Neural cell (in vitro differentiated cells): Measurements from ENCODE around the gene CRTC1. TPM values are rescaled to one million over a fixed set of nuclear protein-coding genes. Genes with fewer than 3 reads are reported as not detected.

ENCODE experiments used
- H2AFZ ChIP-seq: fragments of 200-600, 300-800 bp; sonication (generic), shearing (Covaris generic); 2 replicates; pipeline ENCODE4 v1.6.0; 2014; ENCODE audit warnings: low read depth, mild to moderate bottlenecking, antibody characterized with exemption, low read length, moderate library complexity
- H3F3A ChIP-seq: fragments of 200-600 bp; shearing (Covaris generic); 2 replicates; pipeline ENCODE4 v1.6.1; 2016; ENCODE audit warnings: mild to moderate bottlenecking, moderate library complexity, mixed read lengths, antibody characterized with exemption, low read length; ENCODE audit not compliant: insufficient read depth, poor library complexity, severe bottlenecking
- H3K27ac ChIP-seq: fragments of 200-600, 300-800 bp; sonication (generic), shearing (Covaris generic); 2 replicates; pipeline ENCODE4 v1.5.1; 2014; ENCODE audit warnings: mild to moderate bottlenecking, low read length, moderate library complexity
- H3K27me3 ChIP-seq: fragments of 300-800, 200-600 bp; sonication (generic), shearing (Covaris generic); 2 replicates; pipeline ENCODE4 v1.6.0; 2014; ENCODE audit warnings: mild to moderate bottlenecking, low read depth, low read length, moderate library complexity; ENCODE audit not compliant: insufficient read depth
- H3K36me3 ChIP-seq: fragments of 300-800, 200-600 bp; sonication (generic), shearing (Covaris generic); 2 replicates; pipeline ENCODE4 v1.5.1; 2014; ENCODE audit warnings: mild to moderate bottlenecking, antibody characterized with exemption, low read length, moderate library complexity; ENCODE audit not compliant: insufficient read depth
- H3K4me2 ChIP-seq: fragments of 300-800, 200-600 bp; sonication (generic), shearing (Covaris generic); 2 replicates; pipeline ENCODE4 v1.6.0; 2014; ENCODE audit warnings: mild to moderate bottlenecking, low read length
- H3K4me3 ChIP-seq: fragments of 300-800, 200-600 bp; sonication (generic), shearing (Covaris generic); 2 replicates; pipeline ENCODE4 v1.5.1; 2014; ENCODE audit warnings: mild to moderate bottlenecking, low read length, moderate library complexity
- H3K79me2 ChIP-seq: fragments of 200-600 bp; shearing (Covaris generic); replicated peaks from 2 replicates; pipeline ENCODE4 v1.6.0; 2014; ENCODE audit warnings: mild to moderate bottlenecking, low read length, moderate library complexity; ENCODE audit not compliant: insufficient read depth
- H3K9ac ChIP-seq: fragments of 300-800, 200-600 bp; sonication (generic), shearing (Covaris generic); 2 replicates; pipeline ENCODE4 v1.6.1; 2016; ENCODE audit warnings: mild to moderate bottlenecking, low read length, mixed read lengths
- H3K9me2 ChIP-seq: fragments of 200-600 bp; shearing (Covaris generic); 2 replicates; pipeline ENCODE4 v1.6.1; 2016; ENCODE audit warnings: mild to moderate bottlenecking, low read length, mixed read lengths; ENCODE audit not compliant: insufficient read depth
- H3K9me3 ChIP-seq: fragments of 200-600, 300-800 bp; sonication (generic), shearing (Covaris generic); 2 replicates; pipeline ENCODE4 v1.6.1; 2016; ENCODE audit warnings: mild to moderate bottlenecking, mixed run types, low read length, moderate library complexity, mixed read lengths
- H4K20me1 ChIP-seq: fragments of 200-600 bp; shearing (Covaris generic); 2 replicates; pipeline ENCODE4 v1.6.1; 2016; ENCODE audit warnings: mild to moderate bottlenecking, mixed run types; ENCODE audit not compliant: insufficient read depth
- EP300 ChIP-seq: fragments of 450-650 bp; conservative IDR thresholded peaks from 2 replicates; pipeline ENCODE4 v1.6.1; 2014; ENCODE audit warnings: antibody characterized with exemption, mild to moderate bottlenecking, moderate library complexity; ENCODE audit not compliant: poor library complexity, severe bottlenecking
- EZH2 ChIP-seq: fragments of 200-600, 300-800 bp; shearing (Covaris generic), sonication (generic); IDR thresholded peaks from 2 replicates; pipeline ENCODE4 v1.6.1; 2014; ENCODE audit warnings: antibody characterized with exemption, low read length, borderline replicate concordance, mild to moderate bottlenecking; ENCODE audit not compliant: insufficient read depth, poor library complexity, severe bottlenecking
- MXI1 ChIP-seq: fragments of 450-650 bp; conservative IDR thresholded peaks from 2 replicates; pipeline ENCODE4 v1.6.1; 2014; ENCODE audit warnings: antibody characterized with exemption, mild to moderate bottlenecking; ENCODE audit not compliant: poor library complexity, severe bottlenecking
- POLR2AphosphoS5 ChIP-seq: IDR thresholded peaks from 2 replicates; pipeline ENCODE4 v1.6.1; 2012
- RAD21 ChIP-seq: fragments of 450-650 bp; conservative IDR thresholded peaks from 2 replicates; pipeline ENCODE4 v1.6.1; 2014; ENCODE audit warnings: antibody characterized with exemption, mild to moderate bottlenecking, moderate library complexity
- SMC3 ChIP-seq: fragments of 450-650 bp; conservative IDR thresholded peaks from 2 replicates; pipeline ENCODE4 v1.6.1; 2014; ENCODE audit warnings: antibody characterized with exemption, mild to moderate bottlenecking, moderate library complexity; ENCODE audit not compliant: poor library complexity
- TAF1 ChIP-seq: IDR thresholded peaks from 2 replicates; pipeline ENCODE4 v1.6.1; 2012; ENCODE audit warnings: low read depth
- polyA plus RNA-seq: library from polyadenylated mRNA; depleted of rRNA; stranded (reverse); fragments of >200 nt; gene quantifications from 2 replicates; pipeline ENCODE4 v1.2.3, GENCODE V29; 2014
- TF ChIP-seq, protein P1 (sequence below): IDR thresholded peaks from 2 replicates; pipeline ENCODE4 v1.6.1; 2012; ENCODE audit warnings: borderline replicate concordance
- TF ChIP-seq, protein P2 (sequence below): fragments of 450-650 bp; IDR thresholded peaks from 2 replicates; pipeline ENCODE4 v1.5.1; 2014; ENCODE audit warnings: antibody characterized with exemption, mild to moderate bottlenecking, moderate library complexity; ENCODE audit not compliant: poor library complexity, severe bottlenecking

The CRTC1 gene
- polyA plus RNA-seq, 1 donor from 2014 or later, result 10.4 TPM

DNA sequence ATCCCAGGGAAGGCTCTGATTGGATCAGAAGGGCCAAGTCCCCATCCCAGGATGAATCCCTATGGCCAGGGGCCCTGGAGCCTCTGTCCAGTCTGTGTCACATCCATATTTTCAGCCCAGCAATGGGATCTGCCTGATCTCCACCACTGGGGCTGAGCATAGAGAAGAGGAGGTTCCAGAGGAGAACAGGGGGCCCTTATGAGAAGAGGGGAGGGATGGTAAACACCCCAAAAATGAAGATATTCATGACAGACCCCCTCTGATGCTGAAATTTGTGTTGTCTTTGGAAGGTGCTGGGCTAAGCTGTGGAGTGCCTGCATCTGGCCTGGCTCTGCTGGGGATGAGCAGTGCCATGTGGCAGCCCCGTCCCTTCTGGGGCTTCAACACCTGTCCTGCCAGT lies 32.2 kb upstream of the CRTC1 start (continued):
- TF ChIP-seq EZH2 (no peak), EP300 (no peak)

DNA sequence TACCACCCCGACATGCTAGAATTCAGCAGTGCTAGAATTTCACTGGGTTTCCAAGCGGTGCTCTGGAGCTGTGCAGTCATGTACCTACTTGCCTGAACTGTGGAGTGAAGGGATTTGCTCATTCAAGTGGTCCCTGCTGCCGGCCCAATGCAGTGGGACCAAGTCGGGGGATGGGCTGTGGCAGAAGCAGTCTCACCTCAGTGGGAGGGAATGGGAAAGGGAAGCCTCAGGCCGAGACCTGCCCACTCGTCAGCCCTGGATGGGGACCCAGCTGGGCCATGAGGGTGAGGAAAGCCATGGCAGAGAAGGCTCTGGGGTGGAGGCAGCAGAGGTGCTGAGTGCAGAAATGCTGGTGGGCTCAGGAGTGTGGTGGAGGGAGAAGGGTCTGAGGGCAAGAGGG lies 31.7 kb upstream of the CRTC1 start:
- Histone ChIP-seq H3K9ac (no peak overlapping the region), H3K27me3 (no peaks in the 10 kb centered on the region), H3K36me3 (no peaks in the 10 kb centered on the region), H3K79me2 (no peaks in the 10 kb centered on the region), H2AFZ (no peak overlapping the region), H3K4me2 (no peak overlapping the region), H3K4me3 (no peak overlapping the region), H4K20me1 (no peaks in the 10 kb centered on the region), H3K27ac (no peak overlapping the region), H3K9me3 (no peaks in the 10 kb centered on the region), H3K9me2 (no peaks in the 10 kb centered on the region), H3F3A (no peaks in the 10 kb centered on the region)
- TF ChIP-seq MXI1 (no peak), POLR2AphosphoS5 (no peak), SMC3 (no peak), RAD21 (no peak)
- TF ChIP-seq, protein P1, sequence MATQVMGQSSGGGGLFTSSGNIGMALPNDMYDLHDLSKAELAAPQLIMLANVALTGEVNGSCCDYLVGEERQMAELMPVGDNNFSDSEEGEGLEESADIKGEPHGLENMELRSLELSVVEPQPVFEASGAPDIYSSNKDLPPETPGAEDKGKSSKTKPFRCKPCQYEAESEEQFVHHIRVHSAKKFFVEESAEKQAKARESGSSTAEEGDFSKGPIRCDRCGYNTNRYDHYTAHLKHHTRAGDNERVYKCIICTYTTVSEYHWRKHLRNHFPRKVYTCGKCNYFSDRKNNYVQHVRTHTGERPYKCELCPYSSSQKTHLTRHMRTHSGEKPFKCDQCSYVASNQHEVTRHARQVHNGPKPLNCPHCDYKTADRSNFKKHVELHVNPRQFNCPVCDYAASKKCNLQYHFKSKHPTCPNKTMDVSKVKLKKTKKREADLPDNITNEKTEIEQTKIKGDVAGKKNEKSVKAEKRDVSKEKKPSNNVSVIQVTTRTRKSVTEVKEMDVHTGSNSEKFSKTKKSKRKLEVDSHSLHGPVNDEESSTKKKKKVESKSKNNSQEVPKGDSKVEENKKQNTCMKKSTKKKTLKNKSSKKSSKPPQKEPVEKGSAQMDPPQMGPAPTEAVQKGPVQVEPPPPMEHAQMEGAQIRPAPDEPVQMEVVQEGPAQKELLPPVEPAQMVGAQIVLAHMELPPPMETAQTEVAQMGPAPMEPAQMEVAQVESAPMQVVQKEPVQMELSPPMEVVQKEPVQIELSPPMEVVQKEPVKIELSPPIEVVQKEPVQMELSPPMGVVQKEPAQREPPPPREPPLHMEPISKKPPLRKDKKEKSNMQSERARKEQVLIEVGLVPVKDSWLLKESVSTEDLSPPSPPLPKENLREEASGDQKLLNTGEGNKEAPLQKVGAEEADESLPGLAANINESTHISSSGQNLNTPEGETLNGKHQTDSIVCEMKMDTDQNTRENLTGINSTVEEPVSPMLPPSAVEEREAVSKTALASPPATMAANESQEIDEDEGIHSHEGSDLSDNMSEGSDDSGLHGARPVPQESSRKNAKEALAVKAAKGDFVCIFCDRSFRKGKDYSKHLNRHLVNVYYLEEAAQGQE, result no peak
- TF ChIP-seq, protein P2, sequence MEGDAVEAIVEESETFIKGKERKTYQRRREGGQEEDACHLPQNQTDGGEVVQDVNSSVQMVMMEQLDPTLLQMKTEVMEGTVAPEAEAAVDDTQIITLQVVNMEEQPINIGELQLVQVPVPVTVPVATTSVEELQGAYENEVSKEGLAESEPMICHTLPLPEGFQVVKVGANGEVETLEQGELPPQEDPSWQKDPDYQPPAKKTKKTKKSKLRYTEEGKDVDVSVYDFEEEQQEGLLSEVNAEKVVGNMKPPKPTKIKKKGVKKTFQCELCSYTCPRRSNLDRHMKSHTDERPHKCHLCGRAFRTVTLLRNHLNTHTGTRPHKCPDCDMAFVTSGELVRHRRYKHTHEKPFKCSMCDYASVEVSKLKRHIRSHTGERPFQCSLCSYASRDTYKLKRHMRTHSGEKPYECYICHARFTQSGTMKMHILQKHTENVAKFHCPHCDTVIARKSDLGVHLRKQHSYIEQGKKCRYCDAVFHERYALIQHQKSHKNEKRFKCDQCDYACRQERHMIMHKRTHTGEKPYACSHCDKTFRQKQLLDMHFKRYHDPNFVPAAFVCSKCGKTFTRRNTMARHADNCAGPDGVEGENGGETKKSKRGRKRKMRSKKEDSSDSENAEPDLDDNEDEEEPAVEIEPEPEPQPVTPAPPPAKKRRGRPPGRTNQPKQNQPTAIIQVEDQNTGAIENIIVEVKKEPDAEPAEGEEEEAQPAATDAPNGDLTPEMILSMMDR, result no peak

DNA sequence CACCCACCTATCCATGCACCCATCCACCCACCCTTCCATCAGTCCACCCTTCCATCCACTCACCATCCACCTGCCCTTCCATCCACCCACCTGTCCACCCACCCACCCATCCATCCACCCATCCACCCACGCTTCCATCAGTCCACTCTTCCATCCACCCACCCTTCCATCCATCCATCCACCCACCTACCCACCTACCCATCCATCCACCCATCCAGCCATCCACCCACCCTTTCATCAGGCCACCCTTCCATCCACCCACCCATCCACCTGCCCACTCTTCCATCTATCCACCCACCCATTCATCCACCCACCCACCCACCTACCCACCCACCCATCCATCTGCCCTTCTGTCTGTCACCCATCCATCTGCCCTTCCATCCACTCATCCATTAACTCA lies 29.6 kb upstream of the CRTC1 start:
- no peak overlapping the region for H3K4me2 ChIP-seq
- no peak overlapping the region for H3K9ac ChIP-seq
- H3K79me2 ChIP-seq, result peaks cover 4% of the 10 kb centered on the region
- H3K36me3 ChIP-seq, result no peaks in the 10 kb centered on the region
- H3K9me3 ChIP-seq, result no peaks in the 10 kb centered on the region
- H3F3A ChIP-seq, result no peaks in the 10 kb centered on the region
- TF ChIP-seq, protein P1, result no peak
- TF ChIP-seq RAD21, result no peak
- TF ChIP-seq EZH2, result no peak
- no peak for TF ChIP-seq MXI1
- TF ChIP-seq SMC3, result no peak
- TF ChIP-seq TAF1, result no peak
- no peak for TF ChIP-seq EP300
- TF ChIP-seq, protein P2, result no peak
- TF ChIP-seq POLR2AphosphoS5, result no peak
- H2AFZ ChIP-seq, result no peak overlapping the region
- no peaks in the 10 kb centered on the region for H3K27me3 ChIP-seq
- H3K27ac ChIP-seq, result no peak overlapping the region
- H4K20me1 ChIP-seq, result no peaks in the 10 kb centered on the region
- no peak overlapping the region for H3K4me3 ChIP-seq
- no peaks in the 10 kb centered on the region for H3K9me2 ChIP-seq
